ENCODE measurements around the gene FGF16.
"Not testable (repeated sequence)": the region's sequence is repeated elsewhere in the genome, so short reads cannot be mapped to it uniquely, and the experiment has no call there.

FGF16 gene

GRCh38 chrX:77446908-77447652 is at the start of gene FGF16:
Gene FGF16 (plus strand): TSS chrX:77447389. CDS start chrX:77447675, 286 bp downstream.
- DNase-seq (ENCODE audit: low read depth), result no peak

DNA sequence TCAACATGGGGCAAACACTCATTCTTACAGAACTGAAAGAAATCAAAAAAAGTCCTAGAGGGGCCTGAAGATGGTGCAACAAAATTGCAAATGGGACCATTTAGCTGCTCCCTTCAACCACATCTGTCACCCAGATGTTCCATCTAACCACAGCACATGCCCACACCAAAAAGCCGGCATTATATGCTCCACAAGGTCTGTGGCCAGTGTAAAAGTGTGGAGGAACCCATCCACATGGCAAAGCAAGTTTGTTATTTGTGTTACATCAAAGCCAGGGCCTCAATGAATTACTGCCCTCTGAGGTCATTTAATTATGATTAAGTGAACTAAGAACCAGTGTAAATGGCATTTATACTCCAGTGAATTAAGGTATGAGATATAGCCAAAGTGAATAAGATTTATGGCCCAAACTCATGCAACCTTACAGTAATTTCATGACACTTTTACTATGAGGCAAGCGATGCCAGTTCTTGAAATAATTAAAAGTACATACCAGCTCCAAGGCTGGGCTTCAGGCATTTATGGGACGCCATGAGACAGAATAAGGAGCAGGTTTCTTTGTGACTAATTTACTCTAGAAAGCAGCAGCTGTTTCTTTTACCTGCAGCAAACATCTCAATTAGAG is 48.7 kb upstream of the FGF16 start:
- no peak for DNase-seq (ENCODE audit: low read depth)

DNA sequence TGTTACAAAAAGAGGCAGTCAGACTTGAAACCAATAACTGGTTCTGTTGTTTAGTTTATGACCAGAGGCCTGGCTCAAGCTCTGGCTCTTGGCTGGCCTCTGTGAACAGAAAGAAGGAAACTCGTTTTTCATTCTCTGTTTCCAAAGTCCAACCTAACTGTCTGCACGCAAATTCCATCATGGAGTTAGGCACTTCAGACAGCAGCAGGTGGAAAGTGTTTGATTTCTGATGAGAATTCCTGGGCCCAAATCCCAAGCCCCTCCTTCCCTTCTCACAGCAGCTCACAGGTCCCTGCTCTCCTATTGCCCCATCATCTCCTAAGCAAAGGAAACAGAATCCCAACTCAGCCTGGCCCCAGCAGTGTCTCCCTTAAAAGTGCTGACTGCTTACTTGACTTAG is 42.8 kb upstream of the FGF16 start:
- DNase-seq (ENCODE audit: low read depth), result no peak

DNA sequence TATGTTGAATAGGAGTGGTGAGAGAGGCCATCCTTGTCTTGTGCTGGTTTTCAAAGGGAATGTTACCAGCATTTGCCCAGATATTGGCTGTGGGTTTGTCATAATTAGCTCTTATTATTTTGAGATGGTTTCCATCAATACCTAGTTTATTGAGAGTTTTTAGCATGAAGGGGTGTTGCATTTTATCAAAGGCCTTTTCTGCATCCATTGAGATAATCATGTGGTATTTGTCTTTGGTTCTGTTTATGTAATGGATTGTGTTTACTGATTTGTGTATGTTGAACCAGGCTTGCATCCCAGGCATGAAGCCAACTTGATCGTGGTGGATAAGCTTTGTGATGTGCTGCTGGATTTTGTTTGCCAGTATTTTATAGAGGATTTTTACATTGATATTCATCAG is 39.4 kb upstream of the FGF16 start:
- not testable (repeated sequence) for DNase-seq (ENCODE audit: low read depth)

DNA sequence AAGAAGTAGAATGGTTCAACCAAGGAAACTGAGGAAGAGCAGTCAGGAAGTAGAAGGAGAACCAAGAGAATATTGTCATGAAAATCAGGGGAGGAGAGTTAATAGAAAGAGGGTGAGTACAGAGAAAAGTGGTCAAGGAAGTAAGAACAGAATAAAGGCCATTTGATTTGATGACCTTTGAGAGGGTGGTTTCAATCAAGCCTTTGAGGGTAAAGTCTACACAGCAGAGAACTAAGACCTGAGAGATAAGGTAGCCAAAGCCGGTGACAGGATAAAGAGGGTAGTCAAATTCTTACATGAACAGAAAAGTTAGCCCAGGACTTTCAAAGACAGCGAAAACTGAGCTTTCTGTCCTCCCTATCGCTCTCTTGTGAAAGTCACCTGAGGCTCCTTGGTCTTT is 34.6 kb upstream of the FGF16 start:
- no peak for DNase-seq (ENCODE audit: low read depth)

GRCh38 chrX:77415161-77415560 is 32.0 kb upstream of the FGF16 start:
- DNase-seq (ENCODE audit: low read depth), result no peak

- no peak for DNase-seq (ENCODE audit: low read depth)
Observed at GRCh38 chrX:77415882-77416281, 31.3 kb upstream of the FGF16 start.

DNA sequence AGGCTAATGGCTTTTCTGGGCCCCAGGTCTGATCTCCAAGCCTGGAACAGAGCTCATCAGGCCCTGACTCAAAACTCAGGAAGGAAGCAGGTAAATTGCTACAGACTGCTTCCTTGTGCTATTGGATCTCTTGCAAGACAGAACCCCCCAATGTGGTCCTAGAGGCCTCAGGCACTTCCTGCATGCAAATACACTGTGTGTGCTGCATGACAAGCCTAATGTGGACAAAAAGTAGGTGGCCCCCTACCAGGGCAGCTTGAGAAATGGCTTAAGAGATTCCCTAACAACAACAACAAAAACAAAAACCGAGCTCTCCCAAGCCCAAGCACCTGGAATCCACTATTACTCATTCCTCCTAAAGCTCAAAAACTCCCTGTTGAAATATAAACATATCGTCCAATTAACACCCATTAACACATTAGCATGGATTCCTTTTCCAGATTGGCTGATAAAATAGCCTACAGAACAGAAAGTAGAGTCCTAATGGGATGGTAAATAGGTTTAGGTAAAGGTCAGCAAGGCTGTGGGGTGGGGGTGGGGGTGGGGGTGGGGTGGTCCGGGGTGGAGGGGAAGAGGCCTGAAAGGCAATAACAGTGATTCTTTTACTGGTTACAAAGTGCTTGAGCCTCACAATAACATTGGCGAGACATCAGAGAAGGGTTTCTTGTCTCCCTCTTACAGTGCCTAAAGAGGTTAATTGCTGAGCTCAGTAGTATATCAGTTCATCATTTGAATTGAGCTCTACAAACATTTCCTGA is 24.1 kb upstream of the FGF16 start:
- no peak for DNase-seq (ENCODE audit: low read depth)

DNA sequence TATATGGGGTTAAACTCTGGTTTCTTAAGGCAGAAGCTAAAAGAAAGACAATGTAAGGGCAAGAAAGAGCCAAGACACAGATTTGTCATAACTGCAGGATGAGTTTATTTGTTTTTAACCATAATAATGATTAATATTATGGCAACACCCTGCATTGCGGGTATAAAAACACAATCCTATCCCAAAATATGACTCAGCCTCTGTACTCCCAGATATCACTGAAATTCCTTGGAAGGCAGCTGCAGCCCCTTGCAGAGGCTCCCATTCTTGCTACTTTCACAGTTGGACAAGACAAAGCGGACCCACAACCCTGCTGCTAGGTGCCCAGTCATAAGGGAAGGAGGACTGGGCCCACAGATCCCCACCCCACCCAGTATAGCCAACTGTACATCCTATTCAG is 20.4 kb upstream of the FGF16 start:
- DNase-seq (ENCODE audit: low read depth), result no peak

DNA sequence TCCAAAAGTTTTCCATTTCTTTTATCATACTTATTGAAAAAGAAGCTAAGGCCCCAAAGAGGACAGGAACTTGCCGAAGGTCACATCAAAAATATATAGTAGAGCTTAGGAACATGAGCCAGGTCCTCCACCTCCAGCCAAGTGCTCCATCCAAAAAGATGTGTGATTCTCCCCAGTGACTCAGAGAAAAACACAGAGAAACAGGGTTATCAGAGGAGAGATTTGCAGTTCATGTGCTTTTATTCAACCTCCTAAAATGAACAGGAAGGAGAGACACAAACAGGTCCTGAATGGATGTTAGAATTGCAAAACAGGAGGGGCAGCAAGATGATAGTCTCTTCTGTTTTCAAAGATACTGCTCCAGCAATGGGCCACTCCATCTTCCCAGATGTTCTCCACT is 19.6 kb upstream of the FGF16 start:
- DNase-seq (ENCODE audit: low read depth), result no peak

DNA sequence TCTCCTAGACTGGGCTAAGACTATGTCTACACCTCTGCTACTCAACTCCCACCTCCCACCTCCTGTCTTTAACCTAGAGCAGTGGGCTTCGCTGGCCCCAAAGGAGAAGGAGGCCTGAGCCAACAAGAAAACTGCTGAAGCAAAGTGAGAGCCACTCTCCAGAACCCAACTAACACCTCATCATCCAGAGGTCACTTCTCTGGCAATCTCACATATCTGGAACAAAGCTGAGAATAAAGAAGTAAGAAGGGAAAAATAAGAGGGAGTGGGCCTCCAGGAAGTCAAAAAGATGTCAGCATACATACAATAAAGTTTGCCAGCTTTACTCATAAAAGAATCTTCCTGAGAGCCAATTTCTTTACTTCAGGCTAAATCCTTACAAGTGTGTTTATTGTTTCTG is 18.6 kb upstream of the FGF16 start:
- DNase-seq (ENCODE audit: low read depth), result no peak

DNA sequence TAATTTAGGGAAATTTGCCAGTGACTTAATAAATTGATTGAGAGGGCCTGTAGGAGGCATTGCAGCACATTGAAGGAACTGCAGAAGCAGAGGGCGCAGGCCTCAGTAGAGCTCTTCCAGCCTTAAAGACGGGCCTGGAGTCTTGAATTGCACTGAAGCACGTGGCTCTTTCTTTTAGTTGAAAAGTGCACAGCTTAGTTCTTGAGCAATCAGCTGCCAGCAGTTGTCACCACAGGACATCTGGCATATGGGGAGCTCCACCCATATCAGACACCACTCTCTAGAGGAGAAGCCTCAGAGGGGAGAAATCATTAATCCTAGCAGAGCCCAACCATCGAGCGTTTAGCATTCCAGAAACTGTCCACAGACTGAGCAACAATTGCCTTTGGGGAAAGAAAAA is 16.0 kb upstream of the FGF16 start:
- DNase-seq (ENCODE audit: low read depth), result no peak

DNA sequence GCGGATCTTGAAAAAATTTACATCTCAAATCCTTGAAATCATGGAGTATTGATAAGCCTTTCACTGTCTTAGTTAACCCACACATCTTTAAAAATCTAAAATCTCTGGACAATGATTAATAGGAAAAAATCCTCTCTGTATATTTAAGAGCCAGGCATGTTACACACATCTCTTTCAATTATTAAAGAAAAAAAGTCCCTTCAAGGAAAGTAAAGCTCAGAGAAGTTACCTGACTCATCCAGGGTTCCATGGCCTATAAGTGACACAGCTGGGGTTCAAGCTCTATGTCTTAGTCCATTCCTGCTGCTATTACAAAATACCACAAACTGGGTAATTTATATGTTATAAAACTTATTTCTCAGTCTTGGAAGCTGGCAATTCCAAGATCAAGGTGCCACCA is 14.2 kb upstream of the FGF16 start:
- DNase-seq (ENCODE audit: low read depth), result no peak

GRCh38 chrX:77434962-77435361 is 12.2 kb upstream of the FGF16 start:
- DNase-seq (ENCODE audit: low read depth), result no peak

GRCh38 chrX:77436271-77436670 is 10.9 kb upstream of the FGF16 start:
- DNase-seq (ENCODE audit: low read depth), result no peak

DNA sequence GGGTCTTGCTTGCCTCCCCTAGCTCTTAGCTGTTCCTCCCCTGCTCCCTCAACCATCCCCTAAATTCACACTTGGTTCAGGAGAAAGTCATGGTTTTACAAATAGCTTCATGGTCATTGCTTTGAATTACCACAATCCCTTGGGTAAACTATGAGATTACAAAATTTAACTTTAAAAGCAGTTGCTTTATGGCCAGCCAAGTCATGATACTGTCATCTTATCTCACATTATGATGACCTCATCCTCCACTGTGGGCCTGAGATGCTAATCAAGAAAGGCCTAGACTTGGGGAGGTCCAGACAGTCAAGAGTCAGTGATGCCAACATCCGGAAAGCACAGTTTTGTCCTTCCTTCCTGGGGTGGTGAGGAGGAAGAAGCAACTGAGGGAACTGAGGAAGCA is 10.5 kb upstream of the FGF16 start:
- no peak for DNase-seq (ENCODE audit: low read depth)

DNA sequence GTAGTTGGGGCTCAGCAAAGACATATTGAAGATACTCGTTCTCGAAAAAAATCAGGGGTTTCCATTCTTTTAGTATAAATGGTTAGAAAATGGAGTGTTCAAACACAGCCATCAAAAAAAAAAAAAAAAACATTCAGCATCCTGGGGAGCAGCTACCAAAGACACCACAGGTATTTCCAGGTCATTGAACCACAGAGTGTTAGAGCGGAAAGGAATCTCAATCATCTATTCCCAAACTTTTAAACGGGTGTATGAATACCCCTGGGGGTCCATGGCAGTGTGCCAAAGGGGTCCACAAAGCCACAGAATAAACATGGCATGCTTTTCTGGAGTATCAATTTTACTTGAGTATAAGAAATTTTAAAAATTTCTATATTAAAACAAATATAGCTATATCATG is 6.9 kb upstream of the FGF16 start:
- no peak for DNase-seq (ENCODE audit: low read depth)

DNA sequence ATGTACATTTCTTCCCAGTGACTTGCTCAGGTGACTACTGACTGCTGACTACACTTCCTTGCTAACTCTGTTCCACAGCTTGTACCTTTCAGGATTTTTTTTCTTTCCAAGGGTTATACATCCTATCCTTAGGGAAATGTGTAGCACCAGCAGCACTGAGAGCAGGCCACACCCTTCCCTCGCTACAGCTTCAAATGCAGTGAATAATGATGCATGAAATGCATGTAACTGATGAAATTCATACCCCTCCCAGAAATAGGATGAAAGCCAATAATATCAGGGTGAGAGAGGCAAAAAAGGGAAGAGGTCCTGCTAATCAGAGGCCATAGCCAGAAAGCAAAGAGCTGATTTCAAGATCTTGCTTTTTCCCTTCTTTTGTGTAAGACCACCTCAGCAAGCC is 6.2 kb upstream of the FGF16 start:
- DNase-seq (ENCODE audit: low read depth), result no peak

GRCh38 chrX:77441479-77441878 is 5.7 kb upstream of the FGF16 start:
- DNase-seq (ENCODE audit: low read depth), result no peak

DNA sequence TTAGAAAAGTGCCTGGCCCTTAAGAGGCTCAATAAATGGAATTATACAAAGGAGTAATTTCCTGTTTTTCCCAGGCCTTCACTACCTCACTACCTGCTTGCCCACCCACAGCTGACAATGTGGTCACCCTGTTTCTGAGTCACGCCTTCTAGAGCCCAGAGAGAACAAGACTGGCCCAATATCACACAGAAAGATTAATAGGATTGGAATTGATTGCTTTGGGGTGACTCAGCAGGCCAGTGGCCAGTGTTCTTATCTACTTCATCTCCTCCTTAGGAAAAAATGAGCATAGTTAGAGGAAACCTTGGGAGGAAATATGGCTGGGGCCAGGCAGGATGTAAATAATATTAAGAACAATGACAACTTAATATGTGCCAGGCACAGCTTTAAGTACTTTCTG is 4.5 kb upstream of the FGF16 start:
- no peak for DNase-seq (ENCODE audit: low read depth)

DNA sequence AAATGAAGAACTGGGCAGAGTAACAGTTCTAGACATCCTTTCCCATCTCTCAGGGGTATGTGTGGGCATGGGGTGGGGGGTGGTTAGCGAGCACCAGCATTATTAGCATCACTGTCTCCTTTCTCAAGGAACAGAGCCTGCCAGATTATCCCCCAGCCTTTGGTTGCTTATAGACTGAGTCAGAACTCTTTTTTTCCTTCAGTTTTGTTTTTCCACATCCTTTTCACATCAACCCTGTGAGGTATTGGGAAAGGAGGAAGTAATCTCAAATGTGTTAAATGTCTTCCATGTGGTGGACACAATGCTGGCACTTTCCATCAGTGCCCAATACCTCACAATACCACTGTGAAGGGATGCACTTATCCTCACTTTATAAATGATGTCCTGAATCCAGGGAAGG is 3.1 kb upstream of the FGF16 start:
- no peak for DNase-seq (ENCODE audit: low read depth)

GRCh38 chrX:77444545-77444944 is 2.6 kb upstream of the FGF16 start:
- no peak for DNase-seq (ENCODE audit: low read depth)

GRCh38 chrX:77446029-77446585 is 1.1 kb upstream of the FGF16 start:
- DNase-seq (ENCODE audit: low read depth), result no peak

Measured in stimulated activated CD8-positive, alpha-beta memory T cell treated with anti-CD3 and anti-CD28 coated beads, Interleukin-12 subunit alpha, Interleukin-12 subunit beta, amount 100 ng/mL, for 1 hour (primary cell).